Measurements from ENCODE around the gene SELENOF. TPM values are rescaled to one million over a fixed set of nuclear protein-coding genes. Genes with fewer than 3 reads are reported as not detected.
A peak's percentile ranks its signal among the peaks of the same experiment; 100 is the strongest.

SELENOF gene
- 205 and 207 TPM in 2 replicates for total RNA-seq
- polyA plus RNA-seq = 281 and 351 TPM in 2 replicates
- polyA plus RNA-seq (2012) = 210 and 261 TPM in 2 replicates
- 32.1 and 35.4 TPM in 2 replicates for polyA minus RNA-seq (ENCODE audit: low replicate concordance)

GRCh38 chr1:86913896-86914600, at the start of gene SELENOF:
TSS of gene SELENOF (minus strand) at chr1:86914126. CDS start at chr1:86914111, 15 bp downstream.
- DNase-seq (ENCODE audit: low read depth in 2 of 2) = peak; percentile 100
- Histone ChIP-seq H3K9ac (ENCODE audit: insufficient read depth, low read length) (peak within 1 kb of the TSS; percentile 93), H3K27ac (ENCODE audit: insufficient read depth, low read length) (peak within 1 kb of the TSS; percentile 96), H3K9me3 (ENCODE audit: control insufficient read depth, insufficient read depth, low read depth, low read length) (no peaks in the 10 kb centered on the region), H3K4me3 (replicated peaks in 1 of 4; ENCODE audit: control extremely low read depth in 1 of 4, insufficient read depth in 1 of 4, low read depth in 3 of 4, low read length in 4 of 4) (peak within 1 kb of the TSS; percentile 85 to 98 (median 93)), H3K27me3 (ENCODE audit: control insufficient read depth, insufficient read depth, low read length) (no peaks in the 10 kb centered on the region), H2AFZ (ENCODE audit: low read length) (peak within 1 kb of the TSS; percentile 96), H3K79me2 (ENCODE audit: control insufficient read depth, insufficient read depth, low read length) (peaks cover 76% of the 10 kb centered on the region), H3K4me2 (ENCODE audit: extremely low read depth, insufficient read depth, low read length) (peak within 1 kb of the TSS; percentile 94), H3K36me3 (ENCODE audit: control insufficient read depth, insufficient read depth, low read length) (no peaks in the 10 kb centered on the region), H4K20me1 (ENCODE audit: control insufficient read depth, extremely low read depth, insufficient read depth, low read length) (peaks cover 1% of the 10 kb centered on the region), H3K4me1 (ENCODE audit: control insufficient read depth, extremely low read depth, insufficient read depth, low read length) (peaks cover 5% of the 10 kb centered on the region)
- TF ChIP-seq, protein P1, sequence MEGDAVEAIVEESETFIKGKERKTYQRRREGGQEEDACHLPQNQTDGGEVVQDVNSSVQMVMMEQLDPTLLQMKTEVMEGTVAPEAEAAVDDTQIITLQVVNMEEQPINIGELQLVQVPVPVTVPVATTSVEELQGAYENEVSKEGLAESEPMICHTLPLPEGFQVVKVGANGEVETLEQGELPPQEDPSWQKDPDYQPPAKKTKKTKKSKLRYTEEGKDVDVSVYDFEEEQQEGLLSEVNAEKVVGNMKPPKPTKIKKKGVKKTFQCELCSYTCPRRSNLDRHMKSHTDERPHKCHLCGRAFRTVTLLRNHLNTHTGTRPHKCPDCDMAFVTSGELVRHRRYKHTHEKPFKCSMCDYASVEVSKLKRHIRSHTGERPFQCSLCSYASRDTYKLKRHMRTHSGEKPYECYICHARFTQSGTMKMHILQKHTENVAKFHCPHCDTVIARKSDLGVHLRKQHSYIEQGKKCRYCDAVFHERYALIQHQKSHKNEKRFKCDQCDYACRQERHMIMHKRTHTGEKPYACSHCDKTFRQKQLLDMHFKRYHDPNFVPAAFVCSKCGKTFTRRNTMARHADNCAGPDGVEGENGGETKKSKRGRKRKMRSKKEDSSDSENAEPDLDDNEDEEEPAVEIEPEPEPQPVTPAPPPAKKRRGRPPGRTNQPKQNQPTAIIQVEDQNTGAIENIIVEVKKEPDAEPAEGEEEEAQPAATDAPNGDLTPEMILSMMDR (conservative IDR thresholded peaks at IDR 0.05 in 1 of 2, IDR thresholded peaks at IDR 0.05 in 1 of 2; ENCODE audit: low read depth in 1 of 2, low read length in 2 of 2) = no peak
- TF ChIP-seq EZH2 (IDR thresholded peaks at IDR 0.05; ENCODE audit: low read length, missing control alignments) = no peak

DNA sequence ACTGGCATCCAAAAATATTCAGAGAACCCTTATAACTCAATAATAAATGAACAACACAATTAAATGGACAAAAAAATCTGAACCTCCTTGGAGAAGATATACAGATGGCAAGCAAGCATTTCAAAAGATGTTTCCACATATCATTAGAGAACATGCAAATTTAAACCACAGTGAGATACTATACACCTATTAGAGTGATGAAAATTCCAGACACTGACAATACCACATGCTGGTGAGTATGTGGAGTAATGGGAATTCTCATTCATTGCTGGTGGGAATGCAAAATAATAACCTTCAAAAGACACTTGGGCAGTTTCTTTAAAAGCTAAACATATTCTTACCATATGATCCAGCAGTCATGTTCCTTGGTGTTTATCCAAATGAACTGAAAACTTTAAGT, 46.6 kb upstream of the SELENOF start:
- Histone ChIP-seq H3K27me3 (ENCODE audit: control insufficient read depth, insufficient read depth, low read length) (no peaks in the 10 kb centered on the region), H3K36me3 (ENCODE audit: control insufficient read depth, insufficient read depth, low read length) (no peaks in the 10 kb centered on the region)

DNA sequence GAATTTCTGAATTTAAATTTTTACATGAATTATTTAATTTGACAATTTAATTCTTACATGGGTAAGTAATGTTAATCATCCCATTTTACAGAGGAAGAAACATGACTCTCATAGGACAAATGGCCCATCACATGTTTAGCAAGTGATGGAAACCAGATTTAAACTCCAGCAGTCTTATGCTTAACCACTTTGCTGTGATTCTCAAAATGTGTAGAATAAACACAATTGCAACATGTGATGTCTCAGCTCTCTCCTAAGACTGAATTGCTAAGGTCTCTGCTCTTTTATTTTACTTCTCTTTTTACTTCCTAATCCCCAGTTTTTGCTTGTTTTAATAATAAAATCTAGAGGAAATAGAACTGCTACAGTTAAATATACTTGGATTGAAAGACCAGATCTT, 43.3 kb upstream of the SELENOF start:
- no peak overlapping the region for H2AFZ ChIP-seq (ENCODE audit: low read length)
- DNase-seq (ENCODE audit: low read depth in 2 of 2) = peak in 1 of 2 donors; percentile 49

More for the DNA sequence above, 46.6 kb upstream of the SELENOF start:
- Histone ChIP-seq H3K9me3 (ENCODE audit: control insufficient read depth, insufficient read depth, low read depth, low read length) (no peaks in the 10 kb centered on the region), H3K9ac (ENCODE audit: insufficient read depth, low read length) (no peak overlapping the region), H3K79me2 (ENCODE audit: control insufficient read depth, insufficient read depth, low read length) (no peaks in the 10 kb centered on the region), H3K27ac (ENCODE audit: insufficient read depth, low read length) (no peak overlapping the region), H3K4me1 (ENCODE audit: control insufficient read depth, extremely low read depth, insufficient read depth, low read length) (no peaks in the 10 kb centered on the region), H4K20me1 (ENCODE audit: control insufficient read depth, extremely low read depth, insufficient read depth, low read length) (no peaks in the 10 kb centered on the region), H2AFZ (ENCODE audit: low read length) (no peak overlapping the region), H3K4me3 (replicated peaks in 1 of 4; ENCODE audit: control extremely low read depth in 1 of 4, insufficient read depth in 1 of 4, low read depth in 3 of 4, low read length in 4 of 4) (no peak overlapping the region), H3K4me2 (ENCODE audit: extremely low read depth, insufficient read depth, low read length) (no peak overlapping the region)
- TF ChIP-seq EZH2 (IDR thresholded peaks at IDR 0.05; ENCODE audit: low read length, missing control alignments) = no peak
- TF ChIP-seq, protein P1 (conservative IDR thresholded peaks at IDR 0.05 in 1 of 2, IDR thresholded peaks at IDR 0.05 in 1 of 2; ENCODE audit: low read depth in 1 of 2, low read length in 2 of 2) = no peak
- no peak for DNase-seq (ENCODE audit: low read depth in 2 of 2)

More for the DNA sequence above, 43.3 kb upstream of the SELENOF start:
- no peaks in the 10 kb centered on the region for H3K4me1 ChIP-seq (ENCODE audit: control insufficient read depth, extremely low read depth, insufficient read depth, low read length)
- TF ChIP-seq EZH2 (IDR thresholded peaks at IDR 0.05; ENCODE audit: low read length, missing control alignments) = no peak
- TF ChIP-seq, protein P1 (conservative IDR thresholded peaks at IDR 0.05 in 1 of 2, IDR thresholded peaks at IDR 0.05 in 1 of 2; ENCODE audit: low read depth in 1 of 2, low read length in 2 of 2) = no peak
- no peaks in the 10 kb centered on the region for H4K20me1 ChIP-seq (ENCODE audit: control insufficient read depth, extremely low read depth, insufficient read depth, low read length)
- H3K4me2 ChIP-seq (ENCODE audit: extremely low read depth, insufficient read depth, low read length) = no peak overlapping the region
- H3K79me2 ChIP-seq (ENCODE audit: control insufficient read depth, insufficient read depth, low read length) = no peaks in the 10 kb centered on the region
- H3K27ac ChIP-seq (ENCODE audit: insufficient read depth, low read length) = no peak overlapping the region
- H3K9me3 ChIP-seq (ENCODE audit: control insufficient read depth, insufficient read depth, low read depth, low read length) = no peaks in the 10 kb centered on the region
- no peak overlapping the region for H3K9ac ChIP-seq (ENCODE audit: insufficient read depth, low read length)
- H3K36me3 ChIP-seq (ENCODE audit: control insufficient read depth, insufficient read depth, low read length) = no peaks in the 10 kb centered on the region
- H3K4me3 ChIP-seq (replicated peaks in 1 of 4; ENCODE audit: control extremely low read depth in 1 of 4, insufficient read depth in 1 of 4, low read depth in 3 of 4, low read length in 4 of 4) = no peak overlapping the region
- H3K27me3 ChIP-seq (ENCODE audit: control insufficient read depth, insufficient read depth, low read length) = no peaks in the 10 kb centered on the region

Measured in fibroblast of lung (primary cell).